Stimulated activated CD8-positive, alpha-beta memory T cell treated with anti-CD3 and anti-CD28 coated beads, Interleukin-7, amount 100 ng/mL, for 24 hours (primary cell): ENCODE measurements around the gene SCLT1.

Source experiments
- DNase-seq: peaks from one replicate; pipeline ENCODE4 v3.0.0-alpha.2; 2020; ENCODE audit warnings: low read depth

Gene SCLT1

GRCh38 chr4:128840711-128841318 lies 252.5 kb downstream of the SCLT1 start:
- DNase-seq, result no peak

- DNase-seq, result no peak
Observed at GRCh38 chr4:128837679-128838078, 255.7 kb downstream of the SCLT1 start.

- no peak for DNase-seq
Observed at GRCh38 chr4:128837198-128837597, 256.1 kb downstream of the SCLT1 start.

- DNase-seq, result no peak
Observed at GRCh38 chr4:128835498-128836222, 257.7 kb downstream of the SCLT1 start.
